Parathyroid adenoma (tissue), 2 donors: ENCODE results near the gene EXOC4.

Experiments used
- H2AFZ ChIP-seq: fragments of 300-600 bp; sonication (generic); one replicate; pipeline ENCODE4 v1.7.0; 2017; ENCODE audit warnings: antibody characterized with exemption, mild to moderate bottlenecking
- H3K27ac ChIP-seq: fragments of 300-600 bp; sonication (generic); one replicate; pipeline ENCODE4 v1.7.0; 2017
- H3K27me3 ChIP-seq: fragments of 300-600 bp; sonication (generic); one replicate; pipeline ENCODE4 v1.7.0; 2017; ENCODE audit warnings: low read length; ENCODE audit not compliant: control insufficient read depth, insufficient read depth
- H3K36me3 ChIP-seq: fragments of 300-600 bp; sonication (generic); one replicate; pipeline ENCODE4 v1.7.0; 2017; ENCODE audit warnings: low read length; ENCODE audit not compliant: control insufficient read depth, insufficient read depth
- H3K4me1 ChIP-seq: fragments of 300-600 bp; sonication (generic); one replicate; pipeline ENCODE4 v1.7.0; 2017; ENCODE audit warnings: control low read depth
- H3K4me2 ChIP-seq: fragments of 300-600 bp; sonication (generic); one replicate; pipeline ENCODE4 v1.7.0; 2017; ENCODE audit warnings: low read length
- H3K4me3 ChIP-seq: fragments of 300-600 bp; sonication (generic); one replicate; pipeline ENCODE4 v1.7.0; 2017; ENCODE audit warnings: low read depth, low read length
- H3K79me2 ChIP-seq: fragments of 300-600 bp; sonication (generic); one replicate; pipeline ENCODE4 v1.7.0; 2017; ENCODE audit warnings: control low read depth
- H3K9ac ChIP-seq: fragments of 300-600 bp; sonication (generic); one replicate; pipeline ENCODE4 v1.7.0; 2017; ENCODE audit warnings: mild to moderate bottlenecking
- H3K9me3 ChIP-seq: fragments of 300-600 bp; sonication (generic); one replicate; pipeline ENCODE4 v1.7.0; 2017; ENCODE audit warnings: low read length; ENCODE audit not compliant: control insufficient read depth
- CTCF ChIP-seq: fragments of 300-600 bp; sonication (generic); IDR thresholded peaks from one replicate; pipeline ENCODE4 v1.7.0; 2017; ENCODE audit warnings: antibody characterized with exemption, mild to moderate bottlenecking
- donor health status: primary hyperparathyroidism.

The EXOC4 gene

GRCh38 chr7:134048166-134048565 is 795.3 kb downstream of the EXOC4 start:
- Histone ChIP-seq H2AFZ (no peak overlapping the region), H3K4me1 (peaks cover 4% of the 10 kb centered on the region), H3K79me2 (no peaks in the 10 kb centered on the region), H3K9ac (no peak overlapping the region), H3K9me3 (no peaks in the 10 kb centered on the region), H3K4me2 (no peak overlapping the region), H3K4me3 (no peak overlapping the region), H3K27ac (no peak overlapping the region), H3K27me3 (no peaks in the 10 kb centered on the region), H3K36me3 (no peaks in the 10 kb centered on the region)
- TF ChIP-seq CTCF, result no peak

DNA sequence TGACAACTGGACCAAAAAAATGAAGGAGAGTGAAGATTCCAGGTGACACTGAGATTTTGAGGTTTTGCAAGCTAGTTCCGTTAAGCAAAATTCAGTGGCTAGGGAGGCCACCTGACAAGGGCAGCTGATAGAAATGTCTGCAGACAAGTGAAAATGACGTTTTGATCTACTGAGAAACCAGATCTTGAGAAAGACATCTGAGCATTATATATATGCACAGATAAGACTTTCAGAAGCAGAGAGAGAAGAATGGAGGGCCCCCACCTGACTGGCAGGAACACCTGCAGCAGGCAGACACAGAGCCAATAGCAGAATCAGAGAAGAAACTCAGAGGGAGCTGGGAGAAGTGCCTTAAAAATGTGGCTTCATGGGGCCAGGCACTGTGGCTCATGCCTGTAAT is 798.1 kb downstream of the EXOC4 start:
- H3K27me3 ChIP-seq, result no peaks in the 10 kb centered on the region

GRCh38 chr7:134056816-134057215 is 803.9 kb downstream of the EXOC4 start:
- H3K9me3 ChIP-seq, result no peaks in the 10 kb centered on the region

More for the DNA sequence above, 798.1 kb downstream of the EXOC4 start:
- Histone ChIP-seq H3K36me3 (no peaks in the 10 kb centered on the region), H3K4me1 (no peaks in the 10 kb centered on the region), H3K27ac (no peak overlapping the region), H2AFZ (no peak overlapping the region), H3K4me3 (no peak overlapping the region), H3K4me2 (no peak overlapping the region), H3K79me2 (no peaks in the 10 kb centered on the region), H3K9me3 (no peaks in the 10 kb centered on the region), H3K9ac (no peak overlapping the region)
- TF ChIP-seq CTCF, result no peak

DNA sequence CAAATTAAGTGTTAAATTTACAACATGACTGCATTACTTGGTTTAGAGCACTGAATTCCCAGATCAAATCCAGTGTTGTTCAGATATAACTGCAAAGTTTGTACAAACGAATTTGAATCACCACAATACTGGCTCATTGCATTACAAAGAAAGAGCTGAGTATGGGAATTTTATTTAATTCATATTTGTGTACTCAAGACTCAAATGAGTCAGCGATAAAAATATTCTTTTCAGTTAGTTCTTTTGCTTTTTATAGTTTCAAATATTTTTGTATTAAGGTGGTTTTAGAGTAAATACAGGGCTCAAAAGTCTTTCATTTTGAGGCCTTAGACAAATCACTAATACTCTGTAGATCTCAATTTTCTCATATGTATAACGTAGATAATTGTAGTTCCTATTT is 805.6 kb downstream of the EXOC4 start:
- Histone ChIP-seq H3K4me2 (no peak overlapping the region), H2AFZ (no peak overlapping the region), H3K4me1 (no peaks in the 10 kb centered on the region), H3K27ac (no peak overlapping the region), H3K9ac (no peak overlapping the region), H3K4me3 (no peak overlapping the region), H3K27me3 (no peaks in the 10 kb centered on the region), H3K36me3 (no peaks in the 10 kb centered on the region), H3K9me3 (no peaks in the 10 kb centered on the region), H3K79me2 (no peaks in the 10 kb centered on the region)
- TF ChIP-seq CTCF, result no peak

More at GRCh38 chr7:134056816-134057215, 803.9 kb downstream of the EXOC4 start:
- Histone ChIP-seq H3K4me1 (no peaks in the 10 kb centered on the region), H3K9ac (no peak overlapping the region), H3K4me2 (no peak overlapping the region), H2AFZ (no peak overlapping the region), H3K27ac (no peak overlapping the region), H3K79me2 (no peaks in the 10 kb centered on the region), H3K36me3 (no peaks in the 10 kb centered on the region), H3K27me3 (no peaks in the 10 kb centered on the region), H3K4me3 (no peak overlapping the region)
- no peak for TF ChIP-seq CTCF

DNA sequence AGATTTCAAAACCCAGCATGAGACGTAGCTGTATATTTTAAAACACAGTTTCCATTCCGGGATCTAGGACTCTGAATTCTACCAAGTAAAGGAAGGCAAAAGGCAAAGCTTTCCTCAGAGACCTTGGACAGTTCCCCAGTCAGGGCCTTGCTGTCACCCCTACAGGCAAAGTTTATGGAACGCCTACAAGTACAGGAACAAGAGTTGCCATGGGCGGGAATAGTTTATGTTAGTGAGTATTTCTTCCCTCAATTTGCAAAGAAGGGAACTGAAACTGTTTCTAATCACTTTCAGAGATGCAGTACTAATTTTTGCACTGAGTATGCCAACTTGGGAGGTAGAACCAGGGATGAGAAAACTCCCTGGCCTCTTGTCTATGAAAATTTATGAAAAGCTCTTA is 806.1 kb downstream of the EXOC4 start:
- Histone ChIP-seq H3K27me3 (no peaks in the 10 kb centered on the region), H2AFZ (no peak overlapping the region), H3K79me2 (no peaks in the 10 kb centered on the region), H3K9ac (no peak overlapping the region), H3K4me3 (no peak overlapping the region), H3K27ac (no peak overlapping the region), H3K4me1 (no peaks in the 10 kb centered on the region), H3K9me3 (no peaks in the 10 kb centered on the region), H3K36me3 (no peaks in the 10 kb centered on the region), H3K4me2 (no peak overlapping the region)
- TF ChIP-seq CTCF, result no peak
